Hepatocyte (in vitro differentiated cells): ENCODE data around the gene FSD1.

Experiments used
- EZH2 ChIP-seq: fragments of 200-600 bp; sonication (generic); IDR thresholded peaks from 2 replicates; pipeline ENCODE4 v1.6.1; 2016; ENCODE audit warnings: antibody characterized with exemption, mild to moderate bottlenecking, borderline replicate concordance
- EZH2phosphoT487 ChIP-seq: fragments of 200-600 bp; sonication (generic); IDR thresholded peaks from one replicate; pipeline ENCODE4 v1.6.1; 2018; ENCODE audit warnings: antibody characterized with exemption, mild to moderate bottlenecking, low read depth, moderate library complexity; ENCODE audit not compliant: unreplicated experiment, severe bottlenecking
- TF ChIP-seq, protein P1 (sequence below): fragments of 200-600 bp; sonication (generic); IDR thresholded peaks from 2 replicates; pipeline ENCODE4 v1.5.1; 2016; ENCODE audit warnings: antibody characterized with exemption, mild to moderate bottlenecking; ENCODE audit not compliant: poor library complexity

- TF ChIP-seq, protein P1, sequence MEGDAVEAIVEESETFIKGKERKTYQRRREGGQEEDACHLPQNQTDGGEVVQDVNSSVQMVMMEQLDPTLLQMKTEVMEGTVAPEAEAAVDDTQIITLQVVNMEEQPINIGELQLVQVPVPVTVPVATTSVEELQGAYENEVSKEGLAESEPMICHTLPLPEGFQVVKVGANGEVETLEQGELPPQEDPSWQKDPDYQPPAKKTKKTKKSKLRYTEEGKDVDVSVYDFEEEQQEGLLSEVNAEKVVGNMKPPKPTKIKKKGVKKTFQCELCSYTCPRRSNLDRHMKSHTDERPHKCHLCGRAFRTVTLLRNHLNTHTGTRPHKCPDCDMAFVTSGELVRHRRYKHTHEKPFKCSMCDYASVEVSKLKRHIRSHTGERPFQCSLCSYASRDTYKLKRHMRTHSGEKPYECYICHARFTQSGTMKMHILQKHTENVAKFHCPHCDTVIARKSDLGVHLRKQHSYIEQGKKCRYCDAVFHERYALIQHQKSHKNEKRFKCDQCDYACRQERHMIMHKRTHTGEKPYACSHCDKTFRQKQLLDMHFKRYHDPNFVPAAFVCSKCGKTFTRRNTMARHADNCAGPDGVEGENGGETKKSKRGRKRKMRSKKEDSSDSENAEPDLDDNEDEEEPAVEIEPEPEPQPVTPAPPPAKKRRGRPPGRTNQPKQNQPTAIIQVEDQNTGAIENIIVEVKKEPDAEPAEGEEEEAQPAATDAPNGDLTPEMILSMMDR, result no peak
- TF ChIP-seq EZH2 (no peak), EZH2phosphoT487 (no peak)
Observed at GRCh38 chr19:4366666-4367335, 62.4 kb downstream of the FSD1 start.
